Stimulated activated memory B cell treated with anti-CD40 and anti-IgM and Interleukin-4, amounts not matched to agents 10 μg/mL and 1 μg/mL and 100 μg/mL, for 72 hours (primary cell): ENCODE data around the gene CHRM4.

Experiments used
- ATAC-seq: fragments of 150-1000 bp; cut with Tn5 transposase; 2 replicates; pipeline ENCODE4 v1.10.0; 2021
- H3K27ac Mint-ChIP-seq: one replicate; pipeline ENCODE4 v1.8.0; 2022; ENCODE audit warnings: mild to moderate bottlenecking, mixed read lengths
- H3K27me3 Mint-ChIP-seq: one replicate; pipeline ENCODE4 v1.8.0; 2022; ENCODE audit warnings: mixed read lengths
- H3K36me3 Mint-ChIP-seq: one replicate; pipeline ENCODE4 v1.8.0; 2022; ENCODE audit warnings: mixed read lengths
- H3K4me1 Mint-ChIP-seq: one replicate; pipeline ENCODE4 v1.8.0; 2022; ENCODE audit warnings: mixed read lengths
- H3K4me3 Mint-ChIP-seq: one replicate; pipeline ENCODE4 v1.8.0; 2022; ENCODE audit warnings: mild to moderate bottlenecking, moderate library complexity, mixed read lengths
- H3K9me3 Mint-ChIP-seq: one replicate; pipeline ENCODE4 v1.8.0; 2022; ENCODE audit warnings: mixed read lengths

CHRM4 gene

GRCh38 chr11:46357483-46357936 lies 34.1 kb downstream of the CHRM4 start:
- Mint-ChIP-seq H3K4me3 (no peak overlapping the region), H3K9me3 (no peaks in the 10 kb centered on the region), H3K27me3 (no peaks in the 10 kb centered on the region), H3K27ac (no peak overlapping the region), H3K4me1 (peaks cover 46% of the 10 kb centered on the region), H3K36me3 (peaks cover 20% of the 10 kb centered on the region)
- ATAC-seq, result no peak

- Mint-ChIP-seq H3K27ac (no peak overlapping the region), H3K4me3 (no peak overlapping the region), H3K27me3 (no peaks in the 10 kb centered on the region), H3K36me3 (peaks cover 20% of the 10 kb centered on the region), H3K9me3 (no peaks in the 10 kb centered on the region), H3K4me1 (peaks cover 48% of the 10 kb centered on the region)
- no peak for ATAC-seq
These were observed 34.6 kb downstream of the CHRM4 start for GRCh38 chr11:46356924-46357482.

- no peaks in the 10 kb centered on the region for H3K9me3 Mint-ChIP-seq
- H3K27ac Mint-ChIP-seq, result peak overlapping the region; percentile 9
- ATAC-seq, result peak; percentile 37
- H3K27me3 Mint-ChIP-seq, result no peaks in the 10 kb centered on the region
- peaks cover 20% of the 10 kb centered on the region for H3K36me3 Mint-ChIP-seq
- no peak overlapping the region for H3K4me3 Mint-ChIP-seq
- H3K4me1 Mint-ChIP-seq, result peaks cover 48% of the 10 kb centered on the region
These were observed 37.9 kb downstream of the CHRM4 start for GRCh38 chr11:46353698-46354097.

GRCh38 chr11:46352063-46352841 lies 39.3 kb downstream of the CHRM4 start:
- Mint-ChIP-seq H3K4me3 (no peak overlapping the region), H3K27me3 (no peaks in the 10 kb centered on the region)

GRCh38 chr11:46351606-46352005 lies 40.0 kb downstream of the CHRM4 start:
- Mint-ChIP-seq H3K9me3 (no peaks in the 10 kb centered on the region), H3K36me3 (peaks cover 16% of the 10 kb centered on the region), H3K27me3 (no peaks in the 10 kb centered on the region), H3K4me3 (no peak overlapping the region), H3K4me1 (peaks cover 55% of the 10 kb centered on the region), H3K27ac (no peak overlapping the region)
- no peak for ATAC-seq

More at GRCh38 chr11:46352063-46352841, 39.3 kb downstream of the CHRM4 start:
- ATAC-seq, result no peak
- peaks cover 50% of the 10 kb centered on the region for H3K4me1 Mint-ChIP-seq
- no peak overlapping the region for H3K27ac Mint-ChIP-seq
- H3K36me3 Mint-ChIP-seq, result peaks cover 16% of the 10 kb centered on the region
- H3K9me3 Mint-ChIP-seq, result no peaks in the 10 kb centered on the region

- Mint-ChIP-seq H3K4me3 (no peak overlapping the region), H3K4me1 (peaks cover 59% of the 10 kb centered on the region), H3K36me3 (peaks cover 14% of the 10 kb centered on the region), H3K9me3 (no peaks in the 10 kb centered on the region), H3K27me3 (no peaks in the 10 kb centered on the region), H3K27ac (no peak overlapping the region)
- no peak for ATAC-seq
These were observed 40.4 kb downstream of the CHRM4 start for GRCh38 chr11:46351148-46351547.

- Mint-ChIP-seq H3K27ac (no peak overlapping the region), H3K27me3 (no peaks in the 10 kb centered on the region), H3K4me3 (no peak overlapping the region), H3K4me1 (peaks cover 64% of the 10 kb centered on the region), H3K36me3 (peaks cover 9% of the 10 kb centered on the region), H3K9me3 (no peaks in the 10 kb centered on the region)
- no peak for ATAC-seq
These were observed 40.9 kb downstream of the CHRM4 start for GRCh38 chr11:46350695-46351094.

- no peak for ATAC-seq
- Mint-ChIP-seq H3K36me3 (peaks cover 8% of the 10 kb centered on the region), H3K4me1 (peaks cover 68% of the 10 kb centered on the region), H3K9me3 (no peaks in the 10 kb centered on the region), H3K4me3 (peak overlapping the region; percentile 76), H3K27me3 (no peaks in the 10 kb centered on the region), H3K27ac (peak overlapping the region; percentile 63)
These were observed 42.8 kb downstream of the CHRM4 start for GRCh38 chr11:46348566-46349401.

- Mint-ChIP-seq H3K36me3 (peaks cover 3% of the 10 kb centered on the region), H3K27me3 (no peaks in the 10 kb centered on the region), H3K4me3 (peak overlapping the region; percentile 76), H3K4me1 (peaks cover 58% of the 10 kb centered on the region), H3K27ac (peak overlapping the region; percentile 63), H3K9me3 (no peaks in the 10 kb centered on the region)
- ATAC-seq, result peak; percentile 3
These were observed 43.8 kb downstream of the CHRM4 start for GRCh38 chr11:46347637-46348311.

GRCh38 chr11:46346886-46347636 lies 44.5 kb downstream of the CHRM4 start, which contains the start of gene DGKZ:
Gene DGKZ (plus strand): TSS chr11:46347463. CDS start chr11:46347660, 197 bp downstream.
- H3K27ac Mint-ChIP-seq, result peak within 1 kb of the TSS; percentile 63
- H3K4me1 Mint-ChIP-seq, result peaks cover 52% of the 10 kb centered on the region
- H3K9me3 Mint-ChIP-seq, result no peaks in the 10 kb centered on the region
- peak; percentile 93 for ATAC-seq
- peak within 1 kb of the TSS; percentile 78 for H3K4me3 Mint-ChIP-seq
- H3K27me3 Mint-ChIP-seq, result no peaks in the 10 kb centered on the region
- H3K36me3 Mint-ChIP-seq, result no peaks in the 10 kb centered on the region

GRCh38 chr11:46345881-46346484 lies 45.6 kb downstream of the CHRM4 start:
- H3K4me1 Mint-ChIP-seq, result peaks cover 43% of the 10 kb centered on the region
- H3K27me3 Mint-ChIP-seq, result no peaks in the 10 kb centered on the region
- peak overlapping the region; percentile 78 for H3K4me3 Mint-ChIP-seq
- ATAC-seq, result no peak
- H3K36me3 Mint-ChIP-seq, result no peaks in the 10 kb centered on the region
- H3K27ac Mint-ChIP-seq, result peak overlapping the region; percentile 74
- H3K9me3 Mint-ChIP-seq, result no peaks in the 10 kb centered on the region

- Mint-ChIP-seq H3K27ac (peak overlapping the region; percentile 74), H3K36me3 (no peaks in the 10 kb centered on the region), H3K27me3 (no peaks in the 10 kb centered on the region), H3K4me1 (peaks cover 43% of the 10 kb centered on the region), H3K9me3 (no peaks in the 10 kb centered on the region), H3K4me3 (peak overlapping the region; percentile 78)
- ATAC-seq, result no peak
These were observed 46.4 kb downstream of the CHRM4 start for GRCh38 chr11:46345131-46345597.

- H3K27ac Mint-ChIP-seq, result no peak overlapping the region
- no peak overlapping the region for H3K4me3 Mint-ChIP-seq
- ATAC-seq, result no peak
- H3K27me3 Mint-ChIP-seq, result peaks cover 8% of the 10 kb centered on the region
- H3K9me3 Mint-ChIP-seq, result no peaks in the 10 kb centered on the region
- H3K4me1 Mint-ChIP-seq, result peaks cover 31% of the 10 kb centered on the region
- no peaks in the 10 kb centered on the region for H3K36me3 Mint-ChIP-seq
These were observed 48.1 kb downstream of the CHRM4 start for GRCh38 chr11:46343520-46343919.

GRCh38 chr11:46342239-46342638 lies 49.3 kb downstream of the CHRM4 start:
- peaks cover 21% of the 10 kb centered on the region for H3K27me3 Mint-ChIP-seq
- no peak overlapping the region for H3K27ac Mint-ChIP-seq
- no peak overlapping the region for H3K4me3 Mint-ChIP-seq
- no peaks in the 10 kb centered on the region for H3K36me3 Mint-ChIP-seq
- no peaks in the 10 kb centered on the region for H3K9me3 Mint-ChIP-seq
- peaks cover 26% of the 10 kb centered on the region for H3K4me1 Mint-ChIP-seq
- ATAC-seq, result no peak
